Stimulated activated CD4-positive, alpha-beta T cell treated with anti-CD3 and anti-CD28 coated beads, Interleukin-2, amount 100 ng/mL, for 24 hours (primary cell): ENCODE data around the gene PES1.
A peak's percentile ranks its signal among the peaks of the same experiment; 100 is the strongest.
"Not testable (repeated sequence)": the region's sequence is repeated elsewhere in the genome, so short reads cannot be mapped to it uniquely, and the experiment has no call there.

Source experiments
- DNase-seq, 2 donors: peaks; one replicate each; pipeline ENCODE4 v3.0.0-alpha.2; 2020

The PES1 gene

GRCh38 chr22:30591588-30592359 lies at the start of gene PES1:
PES1 (minus strand) TSS chr22:30591910; CDS start chr22:30591833, 77 bp downstream.
- DNase-seq, result peak; percentile 91 to 94

DNA sequence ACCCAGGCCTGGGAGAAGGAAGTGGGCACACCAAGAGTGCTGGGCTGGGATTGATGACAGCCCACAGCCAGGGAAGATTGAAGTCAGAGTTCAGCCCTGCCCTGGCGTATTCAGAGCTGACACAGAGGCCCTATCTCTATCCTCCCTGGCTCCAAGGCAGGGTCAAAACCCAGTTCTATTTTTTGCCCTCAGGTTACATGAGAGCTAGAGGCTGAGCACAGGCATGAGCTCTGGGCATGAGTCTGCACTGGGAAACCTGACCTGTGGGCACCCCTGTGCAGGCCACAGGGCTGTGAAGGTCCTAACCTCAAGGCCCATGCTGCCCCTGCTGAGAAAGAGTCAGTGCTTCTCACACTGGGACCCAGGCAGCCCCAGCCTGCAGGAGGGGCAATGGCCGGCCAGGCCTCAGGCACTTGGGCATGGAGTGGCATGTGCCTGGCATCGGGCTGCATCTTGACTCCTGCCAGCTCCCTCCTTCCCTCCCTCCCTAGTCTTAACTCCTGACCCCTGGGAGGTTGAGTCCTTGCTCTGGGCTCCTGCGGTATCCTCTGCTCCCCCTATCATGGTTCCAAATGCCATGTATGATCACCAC lies 49.2 kb upstream of the PES1 start:
- no peak for DNase-seq

- no peak for DNase-seq
Measured at GRCh38 chr22:30640361-30640760, 48.7 kb upstream of the PES1 start.

DNA sequence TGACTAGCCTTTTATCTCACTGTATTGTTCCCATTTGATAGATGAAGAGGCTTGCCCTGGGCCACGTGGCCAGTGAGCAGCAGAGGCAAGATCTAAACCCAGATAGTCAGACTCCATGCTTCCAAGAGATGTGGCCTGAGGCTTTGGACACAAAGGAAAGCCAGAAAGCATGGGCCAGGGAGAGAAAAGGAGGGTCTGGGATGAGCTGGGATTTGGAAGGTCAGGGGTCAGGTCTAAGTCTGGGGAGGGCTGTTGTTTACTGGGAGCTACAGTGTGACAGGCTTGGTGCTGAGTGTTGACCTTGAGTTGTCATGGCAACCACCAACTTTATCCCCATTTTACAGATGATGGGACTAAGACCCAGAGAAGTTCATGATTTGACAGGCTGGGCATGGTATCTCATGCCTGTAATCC lies 46.0 kb upstream of the PES1 start:
- no peak for DNase-seq

DNA sequence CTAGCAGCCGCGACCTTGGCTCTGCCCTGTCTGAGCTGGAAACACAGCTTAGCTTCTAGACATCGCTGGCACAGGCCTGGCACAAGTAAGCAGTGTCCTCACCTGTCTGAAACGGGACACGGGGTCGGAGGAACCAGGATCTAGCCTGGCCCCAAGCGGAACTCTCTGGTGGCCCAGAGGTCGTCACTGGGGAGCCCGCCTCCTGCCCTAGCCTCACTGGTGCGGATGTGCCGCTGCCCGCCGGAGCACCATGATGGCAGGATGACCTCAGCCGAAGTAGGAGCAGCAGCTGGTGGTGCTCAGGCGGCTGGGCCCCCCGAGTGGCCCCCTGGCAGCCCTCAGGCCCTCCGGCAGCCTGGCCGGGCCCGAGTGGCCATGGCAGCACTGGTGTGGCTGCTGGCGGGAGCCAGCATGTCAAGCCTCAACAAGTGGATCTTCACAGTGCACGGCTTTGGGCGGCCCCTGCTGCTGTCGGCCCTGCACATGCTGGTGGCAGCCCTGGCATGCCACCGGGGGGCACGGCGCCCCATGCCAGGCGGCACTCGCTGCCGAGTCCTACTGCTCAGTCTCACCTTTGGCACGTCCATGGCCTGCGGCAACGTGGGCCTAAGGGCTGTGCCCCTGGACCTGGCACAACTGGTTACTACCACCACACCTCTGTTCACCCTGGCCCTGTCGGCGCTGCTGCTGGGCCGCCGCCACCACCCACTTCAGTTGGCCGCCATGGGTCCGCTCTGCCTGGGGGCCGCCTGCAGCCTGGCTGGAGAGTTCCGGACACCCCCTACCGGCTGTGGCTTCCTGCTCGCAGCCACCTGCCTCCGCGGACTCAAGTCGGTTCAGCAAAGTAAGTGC lies 44.7 kb upstream of the PES1 start:
- peak in 1 of 2 donors; percentile 28 for DNase-seq

GRCh38 chr22:30635273-30636225 lies 43.8 kb upstream of the PES1 start, which contains the start of gene SLC35E4:
SLC35E4 (plus strand) TSS chr22:30635781; CDS start chr22:30636451, 670 bp downstream.
- peak; percentile 96 to 98 for DNase-seq

GRCh38 chr22:30634471-30635233 lies 42.9 kb upstream of the PES1 start:
- peak; percentile 94 for DNase-seq

DNA sequence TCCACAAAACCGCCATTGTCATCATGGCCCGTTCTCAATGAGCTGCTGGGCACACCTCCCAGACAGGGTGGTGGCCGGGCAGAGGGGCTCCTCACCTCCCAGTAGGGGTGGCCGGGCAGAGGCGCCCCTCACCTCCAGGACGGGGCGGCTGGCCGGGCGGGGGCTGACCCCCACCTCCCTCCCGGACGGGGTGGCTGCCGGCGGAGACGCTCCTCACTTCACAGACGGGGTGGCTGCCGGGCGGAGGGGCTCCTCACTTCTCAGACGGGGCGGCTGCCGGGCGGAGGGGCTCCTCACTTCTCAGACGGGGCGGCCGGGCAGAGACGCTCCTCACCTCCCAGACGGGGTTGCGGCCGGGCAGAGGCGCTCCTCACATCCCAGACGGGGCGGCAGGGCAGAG lies 39.8 kb upstream of the PES1 start:
- not testable (repeated sequence) for DNase-seq

DNA sequence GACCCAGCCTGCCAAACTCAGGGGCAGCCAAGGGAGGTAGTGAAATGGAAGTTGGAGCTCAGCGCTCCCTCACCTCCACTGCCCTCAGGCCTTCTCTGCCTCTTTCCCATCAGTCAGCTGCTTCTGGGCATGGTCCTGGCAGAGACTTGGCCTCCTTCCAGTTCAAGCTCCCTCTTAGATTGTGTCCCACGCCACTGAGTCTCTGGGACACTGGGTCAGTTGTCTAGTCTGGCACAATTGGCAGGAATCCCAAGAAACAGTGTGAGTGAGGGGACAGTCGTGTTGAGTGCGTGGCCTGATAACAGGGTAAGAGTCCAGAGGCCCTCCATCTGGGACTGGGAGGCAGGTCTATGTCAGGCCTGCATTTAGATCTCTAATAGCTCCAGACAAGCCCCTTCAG lies 36.8 kb upstream of the PES1 start:
- no peak for DNase-seq

GRCh38 chr22:30627471-30627870 lies 35.8 kb upstream of the PES1 start:
- no peak for DNase-seq

DNA sequence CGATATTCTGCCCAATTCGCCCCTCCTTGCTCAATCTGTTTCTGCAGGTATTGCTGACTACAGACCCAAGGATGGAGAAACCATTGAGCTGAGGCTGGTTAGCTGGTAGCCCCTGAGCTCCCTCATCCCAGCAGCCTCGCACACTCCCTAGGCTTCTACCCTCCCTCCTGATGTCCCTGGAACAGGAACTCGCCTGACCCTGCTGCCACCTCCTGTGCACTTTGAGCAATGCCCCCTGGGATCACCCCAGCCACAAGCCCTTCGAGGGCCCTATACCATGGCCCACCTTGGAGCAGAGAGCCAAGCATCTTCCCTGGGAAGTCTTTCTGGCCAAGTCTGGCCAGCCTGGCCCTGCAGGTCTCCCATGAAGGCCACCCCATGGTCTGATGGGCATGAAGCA lies 34.7 kb upstream of the PES1 start:
- no peak for DNase-seq

- not testable (repeated sequence) for DNase-seq
Measured at GRCh38 chr22:30619909-30620308, 28.2 kb upstream of the PES1 start.

GRCh38 chr22:30617819-30618218 lies 26.1 kb upstream of the PES1 start:
- DNase-seq, result no peak

DNA sequence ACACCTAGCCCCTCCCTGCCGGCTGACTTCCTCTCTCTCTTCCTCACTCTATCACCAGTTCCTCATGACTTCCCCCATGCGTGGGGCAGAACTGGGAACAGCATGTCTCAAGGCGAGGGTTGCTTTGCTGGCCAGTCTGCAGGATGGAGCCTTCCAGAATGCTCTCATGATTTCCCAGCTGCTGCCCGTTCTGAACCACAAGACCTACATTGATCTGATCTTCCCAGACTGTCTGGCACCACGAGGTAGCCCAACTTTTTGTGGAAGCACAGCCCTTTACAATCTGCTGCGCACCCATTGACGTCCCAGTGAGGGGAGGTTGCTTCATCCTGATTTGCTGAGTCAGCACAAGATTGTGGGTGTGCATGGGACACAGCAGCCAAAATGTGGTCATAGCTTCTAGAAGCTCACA lies 23.8 kb upstream of the PES1 start:
- no peak for DNase-seq

GRCh38 chr22:30614879-30615278 lies 23.2 kb upstream of the PES1 start:
- DNase-seq, result no peak

- no peak for DNase-seq
Measured at GRCh38 chr22:30614268-30614667, 22.6 kb upstream of the PES1 start.

GRCh38 chr22:30612789-30613188 lies 21.1 kb upstream of the PES1 start:
- no peak for DNase-seq

DNA sequence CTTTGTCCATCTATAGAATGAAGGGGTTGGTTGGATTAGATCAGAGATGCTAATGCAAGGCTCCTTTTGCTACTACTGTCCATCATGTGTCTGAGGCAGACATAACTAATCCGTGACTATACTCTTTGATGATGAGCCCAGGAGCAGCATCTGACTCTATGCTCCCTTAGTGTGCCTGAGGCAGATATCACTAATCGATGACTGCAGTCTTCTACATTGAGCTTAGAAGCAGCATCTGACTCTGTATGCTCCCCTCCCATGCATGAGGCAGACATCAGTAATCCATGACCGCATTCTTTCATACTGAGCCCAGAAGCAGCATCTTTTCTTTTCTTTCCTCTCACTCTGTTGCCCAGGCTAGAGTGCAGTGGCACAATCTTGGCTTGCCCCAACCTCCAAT lies 19.5 kb upstream of the PES1 start:
- DNase-seq, result no peak

DNA sequence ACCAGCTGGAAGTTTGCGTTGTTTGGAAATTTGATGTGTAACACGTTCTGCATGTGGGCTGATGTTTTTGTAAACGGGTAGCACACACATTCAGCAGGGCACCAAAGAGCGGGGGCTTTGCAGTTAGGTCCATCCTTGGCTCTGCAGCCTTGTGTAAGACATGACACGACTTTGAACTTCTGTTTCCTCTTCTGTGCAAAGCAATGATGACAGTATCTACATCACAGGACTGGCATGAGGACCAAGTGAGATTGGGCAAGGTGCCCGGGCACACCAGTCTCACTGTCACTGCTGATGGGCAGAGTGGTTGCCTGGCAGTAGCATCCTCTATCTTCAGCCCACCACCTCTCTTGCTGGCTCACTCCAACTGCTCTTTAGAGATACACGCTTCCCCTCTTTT lies 18.6 kb upstream of the PES1 start:
- no peak for DNase-seq

DNA sequence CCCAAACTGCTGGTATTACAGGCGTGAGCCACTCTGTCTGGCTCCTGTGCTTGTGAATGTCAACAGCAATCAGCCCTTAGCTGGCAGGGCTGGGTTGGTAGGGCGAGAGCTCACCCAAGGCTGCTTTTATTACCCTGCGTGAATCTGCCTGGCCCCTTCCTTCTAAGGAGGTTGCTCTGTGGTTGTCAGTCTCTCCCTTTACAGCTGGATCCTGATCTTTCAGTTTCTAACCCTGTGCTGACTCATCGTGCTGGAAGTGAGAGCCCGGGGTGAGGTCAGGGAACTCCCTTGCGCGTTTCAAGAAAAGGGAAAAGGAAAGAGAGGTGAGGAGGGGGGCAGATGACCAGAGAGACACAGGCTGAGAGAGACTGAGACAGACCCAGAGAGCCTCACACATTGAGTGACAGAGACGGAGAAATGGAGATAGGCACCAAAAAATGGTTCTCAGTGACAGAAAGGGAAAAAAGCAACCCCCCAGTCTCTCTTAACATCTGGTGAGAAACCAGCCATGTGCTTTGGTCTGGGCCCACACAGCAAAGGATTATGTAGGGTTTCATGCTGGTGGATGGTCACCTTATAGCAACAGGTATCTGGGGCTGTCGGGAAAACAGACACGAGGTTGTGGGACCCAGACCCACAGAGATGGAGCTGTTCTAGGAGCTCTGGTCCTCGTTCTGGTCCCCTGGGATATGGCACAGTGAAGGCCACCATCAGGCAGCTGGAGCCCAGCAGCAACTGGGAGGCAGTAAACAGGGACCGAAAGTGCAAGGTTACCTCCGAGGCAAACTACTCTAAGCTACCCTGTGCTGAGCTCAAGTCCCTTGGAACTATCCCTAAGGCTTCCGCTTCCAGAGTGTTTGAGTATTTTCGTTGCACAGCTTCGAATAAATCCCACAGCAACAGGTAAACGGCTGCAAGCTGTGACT lies 17.8 kb upstream of the PES1 start:
- DNase-seq, result peak in 1 of 2 donors; percentile 26
